Activated CD8-positive, alpha-beta memory T cell treated with anti-CD3 and anti-CD28 coated beads, Interleukin-2, amount 10 ng/mL, durations not matched to agents 7 days and 5 days (primary cell): ENCODE data around the gene SDHAF3. TPM values are rescaled to one million over a fixed set of nuclear protein-coding genes. Genes with fewer than 3 reads are reported as not detected.
"Not testable (repeated sequence)": the region's sequence is repeated elsewhere in the genome, so short reads cannot be mapped to it uniquely, and the experiment has no call there.

ENCODE experiments used
- ATAC-seq: fragments of 150-1000 bp; cut with Tn5 transposase; one replicate; pipeline ENCODE4 v1.10.0; 2021; ENCODE audit warnings: moderate library complexity
- CTCF ChIA-PET: fragments of 350-600 bp; sonication (Branson Sonifier 250); formaldehyde crosslinking; loops from one replicate; lab custom pipeline; 2021; ENCODE audit warnings: antibody characterized with exemption; lab: Charles Lee
- DNase-seq: peaks from one replicate; pipeline ENCODE4 v3.0.0-alpha.2; 2020
- H3K27ac Mint-ChIP-seq: one replicate; pipeline ENCODE4 v1.8.0; 2021; ENCODE audit warnings: mild to moderate bottlenecking, mixed read lengths
- H3K27me3 Mint-ChIP-seq: one replicate; pipeline ENCODE4 v1.8.0; 2021; ENCODE audit warnings: mixed read lengths
- H3K36me3 Mint-ChIP-seq: one replicate; pipeline ENCODE4 v1.8.0; 2021; ENCODE audit warnings: mild to moderate bottlenecking, mixed read lengths
- H3K4me1 Mint-ChIP-seq: one replicate; pipeline ENCODE4 v1.8.0; 2021; ENCODE audit warnings: mixed read lengths
- H3K4me3 Mint-ChIP-seq: one replicate; pipeline ENCODE4 v1.8.0; 2021; ENCODE audit warnings: mild to moderate bottlenecking, moderate library complexity, mixed read lengths
- H3K9me3 Mint-ChIP-seq: one replicate; pipeline ENCODE4 v1.8.0; 2022; ENCODE audit warnings: low read depth, mixed read lengths
- total RNA-seq, 2 experiments: library from RNA; stranded (reverse); gene quantifications; one replicate each; pipeline ENCODE4 v1.2.3, GENCODE V29; 2021

SDHAF3 gene
- total RNA-seq, 2 experiments from 2014 or later = 14.7 to 17.9 TPM

DNA sequence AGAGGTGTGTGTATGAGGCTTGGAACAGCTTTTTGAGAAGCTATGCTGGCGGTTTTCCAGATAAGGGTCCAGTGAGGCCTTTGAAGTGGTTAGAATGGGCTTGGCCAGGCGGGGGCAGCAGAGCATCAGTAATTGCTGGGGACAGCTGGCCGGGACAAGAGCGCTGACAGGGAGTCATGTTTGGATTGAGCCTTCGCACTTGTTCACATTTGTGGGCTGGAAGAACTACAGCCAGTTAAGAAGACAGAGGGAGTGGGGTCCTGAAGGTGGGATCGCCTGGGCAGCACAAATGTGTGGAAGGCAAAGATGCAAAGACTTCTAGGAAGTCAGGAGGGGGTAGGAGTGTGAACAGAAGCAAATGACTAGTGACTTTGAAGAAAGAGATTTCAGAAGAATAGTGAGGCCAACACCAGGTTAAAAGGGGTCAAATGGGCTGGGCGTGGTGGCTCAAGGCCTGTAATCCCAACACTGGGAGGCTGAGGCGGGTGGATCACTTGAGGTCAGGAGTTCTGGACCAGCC lies 12.7 kb upstream of the SDHAF3 start:
- DNase-seq = peak; percentile 77
- CTCF ChIA-PET = interaction anchor here (0.6 to 3.2 kb wide), 10 partner anchors 10 to 909 kb away, joined by 3 to 18 read pairs (median 4); partner anchors contain the start of gene SDHAF3
- no peaks in the 10 kb centered on the region for H3K4me1 Mint-ChIP-seq
- H3K4me3 Mint-ChIP-seq = no peak overlapping the region
- peak; percentile 74 for ATAC-seq
- no peaks in the 10 kb centered on the region for H3K9me3 Mint-ChIP-seq
- no peaks in the 10 kb centered on the region for H3K36me3 Mint-ChIP-seq
- H3K27ac Mint-ChIP-seq = no peak overlapping the region
- peaks cover 26% of the 10 kb centered on the region for H3K27me3 Mint-ChIP-seq

DNA sequence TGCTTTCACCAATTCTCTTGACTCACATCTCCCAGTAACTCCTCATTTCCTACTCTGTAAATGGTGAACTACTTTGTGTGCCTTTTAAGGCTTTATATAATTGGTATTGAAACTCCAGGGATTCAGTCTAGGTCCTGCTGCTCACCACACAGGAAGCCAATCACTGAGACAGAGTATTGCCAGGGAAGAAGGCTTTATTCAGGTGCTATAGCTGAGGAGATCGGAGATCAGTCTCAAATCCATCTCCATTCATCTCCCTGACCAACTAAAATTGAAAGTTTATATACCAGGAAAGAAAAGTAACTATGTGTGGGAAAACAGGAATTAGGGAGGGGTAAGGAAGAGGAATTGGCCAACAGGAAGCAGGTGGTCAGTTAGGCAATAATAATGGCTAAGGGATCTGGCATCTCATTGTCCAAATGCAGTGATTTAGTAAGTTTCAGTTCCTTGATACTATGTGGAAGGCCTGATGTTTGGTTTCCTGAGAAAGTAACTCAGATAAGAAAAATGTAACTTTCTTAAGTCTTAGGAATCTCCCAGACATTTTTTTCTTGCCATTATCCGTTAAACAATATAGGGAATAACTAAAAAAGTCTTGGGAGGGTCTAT lies 10.2 kb upstream of the SDHAF3 start:
- CTCF ChIA-PET = interaction anchor here (3.2 kb wide), 1 partner anchor 728 kb away, joined by 18 read pairs; no protein-coding TSS in a partner anchor
- no peaks in the 10 kb centered on the region for H3K36me3 Mint-ChIP-seq
- H3K4me1 Mint-ChIP-seq = no peaks in the 10 kb centered on the region
- H3K27me3 Mint-ChIP-seq = peaks cover 9% of the 10 kb centered on the region
- H3K4me3 Mint-ChIP-seq = no peak overlapping the region
- DNase-seq = no peak
- no peak for ATAC-seq
- no peak overlapping the region for H3K27ac Mint-ChIP-seq
- no peaks in the 10 kb centered on the region for H3K9me3 Mint-ChIP-seq

- DNase-seq = no peak
- Mint-ChIP-seq H3K27ac (peak overlapping the region; percentile 93), H3K27me3 (no peaks in the 10 kb centered on the region), H3K4me1 (peaks cover 27% of the 10 kb centered on the region), H3K9me3 (peaks cover 3% of the 10 kb centered on the region), H3K36me3 (peaks cover 16% of the 10 kb centered on the region), H3K4me3 (peak overlapping the region; percentile 28)
- ATAC-seq = no peak
- CTCF ChIA-PET = interaction anchor here (1.0 to 3.7 kb wide), 6 partner anchors 12 to 756 kb away, joined by 3 to 15 read pairs (median 6); partner anchors contain the start of gene ASNS
Observed at GRCh38 chr7:97116308-97116707, 1.2 kb upstream of the SDHAF3 start.

GRCh38 chr7:97117035-97117371 lies 495 bp upstream of the SDHAF3 start:
- CTCF ChIA-PET = interaction anchor here (0.7 to 3.7 kb wide), 8 partner anchors 12 to 1051 kb away, joined by 3 to 15 read pairs (median 4); partner anchors contain the start of gene ASNS
- Mint-ChIP-seq H3K4me3 (peak overlapping the region; percentile 92), H3K36me3 (peaks cover 20% of the 10 kb centered on the region), H3K4me1 (peaks cover 28% of the 10 kb centered on the region), H3K9me3 (peaks cover 4% of the 10 kb centered on the region), H3K27ac (peak overlapping the region; percentile 93), H3K27me3 (no peaks in the 10 kb centered on the region)
- ATAC-seq (peak; percentile 1), DNase-seq (no peak)

DNA sequence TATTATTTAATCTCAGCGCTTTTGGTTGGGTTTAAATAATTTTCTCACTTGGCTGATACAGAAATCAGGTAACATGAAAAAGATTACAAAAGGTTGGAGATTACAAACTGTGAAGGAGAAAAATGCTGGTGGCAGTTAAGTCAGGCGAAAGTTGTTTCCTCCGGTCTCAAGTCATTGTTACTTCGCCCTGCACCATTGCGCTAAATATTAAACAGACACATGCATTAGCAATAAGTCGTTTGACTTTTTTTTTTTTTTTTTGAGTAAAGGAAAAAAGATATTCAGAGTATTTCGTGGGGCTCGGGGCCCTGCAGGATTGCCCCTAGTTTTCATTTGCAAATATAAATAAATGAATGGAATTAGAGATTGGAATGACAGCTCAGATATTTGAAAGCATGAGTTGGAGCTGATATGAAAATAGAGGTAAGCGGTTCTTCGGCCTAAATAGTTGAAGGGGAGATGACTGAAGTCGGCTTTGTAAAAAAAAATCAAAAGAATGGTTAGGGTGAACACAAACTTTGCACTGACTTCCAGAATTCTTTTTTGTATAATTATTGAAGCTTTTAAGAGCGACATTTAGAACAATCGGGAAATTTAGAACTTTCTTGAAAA lies 914 bp downstream of the SDHAF3 start:
- Mint-ChIP-seq H3K27ac (peak overlapping the region; percentile 93), H3K4me1 (peaks cover 28% of the 10 kb centered on the region), H3K4me3 (peak overlapping the region; percentile 92), H3K27me3 (no peaks in the 10 kb centered on the region), H3K36me3 (peaks cover 27% of the 10 kb centered on the region), H3K9me3 (peaks cover 4% of the 10 kb centered on the region)
- DNase-seq (no peak), ATAC-seq (no peak)
- CTCF ChIA-PET = interaction anchor here (0.7 to 3.7 kb wide), 3 partner anchors 14 to 61 kb away, joined by 3 to 15 read pairs (median 10); no protein-coding TSS in a partner anchor

- Mint-ChIP-seq H3K9me3 (peaks cover 7% of the 10 kb centered on the region), H3K36me3 (peaks cover 37% of the 10 kb centered on the region), H3K4me1 (peaks cover 28% of the 10 kb centered on the region), H3K4me3 (no peak overlapping the region), H3K27me3 (no peaks in the 10 kb centered on the region), H3K27ac (no peak overlapping the region)
- ATAC-seq = no peak
- CTCF ChIA-PET = no interaction called here
- no peak for DNase-seq
Observed at GRCh38 chr7:97119747-97120146, 2.2 kb downstream of the SDHAF3 start.

GRCh38 chr7:97120713-97121457 lies 3.4 kb downstream of the SDHAF3 start:
- H3K36me3 Mint-ChIP-seq = peaks cover 43% of the 10 kb centered on the region
- H3K4me3 Mint-ChIP-seq = no peak overlapping the region
- no peak for ATAC-seq
- CTCF ChIA-PET = interaction anchor here (1.0 kb wide), 1 partner anchor 22 kb away, joined by 3 read pairs; no protein-coding TSS in a partner anchor
- H3K4me1 Mint-ChIP-seq = peaks cover 28% of the 10 kb centered on the region
- peak overlapping the region; percentile 16 for H3K27ac Mint-ChIP-seq
- peaks cover 12% of the 10 kb centered on the region for H3K9me3 Mint-ChIP-seq
- no peak for DNase-seq
- H3K27me3 Mint-ChIP-seq = no peaks in the 10 kb centered on the region

DNA sequence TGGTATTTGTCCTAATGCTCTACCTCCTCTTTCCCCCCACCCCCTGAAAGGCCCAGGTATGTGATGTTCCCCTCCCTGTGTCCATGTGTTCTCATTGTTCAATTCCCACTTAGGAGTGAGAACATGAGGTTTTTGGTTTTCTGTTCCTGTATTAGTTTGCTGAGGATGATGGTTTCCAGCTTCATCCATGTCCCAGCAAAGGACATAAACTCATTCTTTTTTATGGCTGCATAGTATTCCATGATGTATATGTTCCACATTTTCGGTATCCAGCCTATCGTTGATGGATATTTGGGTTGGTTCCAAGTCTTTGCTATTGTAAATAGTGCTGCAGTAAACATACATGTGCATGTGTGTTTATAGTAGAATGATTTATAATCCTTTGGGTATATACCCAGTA lies 5.6 kb downstream of the SDHAF3 start:
- H3K4me1 Mint-ChIP-seq = peaks cover 19% of the 10 kb centered on the region
- ATAC-seq, DNase-seq, H3K4me3 Mint-ChIP-seq, CTCF ChIA-PET, H3K27ac Mint-ChIP-seq, H3K27me3 Mint-ChIP-seq: not testable (repeated sequence)
- peaks cover 12% of the 10 kb centered on the region for H3K9me3 Mint-ChIP-seq
- H3K36me3 Mint-ChIP-seq = peaks cover 43% of the 10 kb centered on the region

- Mint-ChIP-seq H3K4me3 (no peak overlapping the region), H3K27me3 (no peaks in the 10 kb centered on the region), H3K36me3 (peaks cover 33% of the 10 kb centered on the region), H3K27ac (no peak overlapping the region), H3K9me3 (peaks cover 10% of the 10 kb centered on the region), H3K4me1 (peaks cover 2% of the 10 kb centered on the region)
- no peak for ATAC-seq
- CTCF ChIA-PET = interaction anchor here (0.9 kb wide), 1 partner anchor 8 kb away, joined by 3 read pairs; no protein-coding TSS in a partner anchor
- no peak for DNase-seq
Observed at GRCh38 chr7:97126483-97127171, 9.1 kb downstream of the SDHAF3 start.

DNA sequence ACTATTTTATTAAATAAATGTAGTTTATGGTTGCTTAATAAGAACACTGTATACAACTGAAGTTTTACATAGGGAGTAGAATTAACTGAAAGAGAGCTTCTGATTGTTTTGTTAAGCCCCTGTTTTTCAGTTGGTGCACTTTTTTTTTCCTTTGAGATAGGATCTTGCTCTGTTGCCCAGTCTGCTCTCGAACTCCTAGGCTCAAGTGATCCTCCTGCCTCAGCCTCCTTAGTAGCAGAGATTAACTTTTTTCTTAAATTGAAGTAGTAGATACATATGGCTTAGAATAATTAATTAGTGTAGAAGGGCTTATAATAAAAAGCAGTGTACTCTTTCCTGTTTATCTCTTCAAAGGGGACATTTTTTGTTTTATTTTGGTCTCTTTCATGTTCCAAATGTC lies 11.2 kb downstream of the SDHAF3 start:
- ATAC-seq (no peak), DNase-seq (no peak)
- peaks cover 23% of the 10 kb centered on the region for H3K36me3 Mint-ChIP-seq
- H3K9me3 Mint-ChIP-seq = peaks cover 10% of the 10 kb centered on the region
- no peak overlapping the region for H3K27ac Mint-ChIP-seq
- no peak overlapping the region for H3K4me3 Mint-ChIP-seq
- CTCF ChIA-PET = no interaction called here
- H3K27me3 Mint-ChIP-seq = no peaks in the 10 kb centered on the region
- peaks cover 2% of the 10 kb centered on the region for H3K4me1 Mint-ChIP-seq

DNA sequence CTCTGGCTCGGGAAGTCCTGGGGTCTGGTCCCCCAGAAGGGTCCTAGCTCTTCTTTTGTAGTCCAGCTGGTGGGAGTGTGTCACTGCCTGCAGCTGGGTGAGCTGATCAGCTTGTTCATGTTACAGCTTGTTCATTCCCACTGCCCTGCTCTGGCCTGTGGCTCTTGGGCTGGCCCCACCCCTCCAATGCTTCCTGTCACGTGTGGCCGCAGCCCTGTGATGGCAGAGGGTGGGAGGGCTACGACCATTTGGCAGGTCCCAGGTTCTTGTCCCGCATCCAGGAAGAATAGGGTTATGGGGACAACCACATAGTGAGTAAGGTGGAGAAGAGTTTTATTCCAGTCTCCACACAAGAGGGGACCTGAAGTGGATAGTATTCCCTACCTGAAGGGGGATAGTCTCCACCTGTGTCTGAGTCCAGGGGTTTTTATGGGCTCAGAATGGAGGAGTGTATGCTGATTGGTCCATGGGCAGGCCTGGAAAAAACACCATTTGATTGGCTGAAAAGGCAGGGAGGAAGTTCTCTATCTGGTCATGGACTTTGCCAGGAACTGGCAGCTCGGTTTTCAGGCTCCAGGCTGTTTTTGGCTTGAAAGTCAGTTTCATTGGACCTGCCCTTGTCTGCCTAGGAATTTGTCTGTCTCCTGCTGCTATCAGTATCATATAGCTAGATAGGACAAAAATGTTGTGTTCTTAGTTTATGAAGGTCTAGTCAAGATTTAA lies 13.1 kb downstream of the SDHAF3 start:
- CTCF ChIA-PET = no interaction called here
- no peak for ATAC-seq

DNA sequence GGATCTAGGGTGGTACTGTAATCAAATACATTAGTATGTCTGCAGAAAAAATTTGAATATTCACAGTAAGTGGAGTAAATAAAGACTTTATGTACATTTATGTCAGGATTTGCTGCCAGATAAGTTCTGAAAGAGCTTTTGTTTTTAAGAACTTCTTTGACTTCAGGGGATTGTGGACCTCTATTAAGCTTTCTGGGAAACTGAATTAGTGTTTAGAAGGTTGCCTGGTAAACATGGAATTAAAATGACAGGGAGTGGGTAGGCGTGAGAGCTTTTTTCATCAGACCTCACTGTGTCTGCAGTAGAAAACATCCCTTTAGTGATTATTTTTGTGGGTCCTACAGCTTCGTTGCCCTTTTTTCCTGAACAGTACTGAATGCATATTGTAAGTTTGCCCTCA lies 15.7 kb downstream of the SDHAF3 start:
- H3K4me1 Mint-ChIP-seq = peaks cover 2% of the 10 kb centered on the region
- DNase-seq = no peak
- ATAC-seq = no peak
- H3K4me3 Mint-ChIP-seq = no peak overlapping the region
- peaks cover 5% of the 10 kb centered on the region for H3K9me3 Mint-ChIP-seq
- no peak overlapping the region for H3K27ac Mint-ChIP-seq
- CTCF ChIA-PET = interaction anchor here (1.0 to 1.5 kb wide), 2 partner anchors 46 to 48 kb away, joined by 3 read pairs; no protein-coding TSS in a partner anchor
- H3K27me3 Mint-ChIP-seq = no peaks in the 10 kb centered on the region
- peaks cover 12% of the 10 kb centered on the region for H3K36me3 Mint-ChIP-seq

More for the DNA sequence above, 13.1 kb downstream of the SDHAF3 start:
- Mint-ChIP-seq H3K36me3 (peaks cover 12% of the 10 kb centered on the region), H3K27ac (no peak overlapping the region), H3K9me3 (peaks cover 2% of the 10 kb centered on the region), H3K27me3 (no peaks in the 10 kb centered on the region), H3K4me1 (peaks cover 2% of the 10 kb centered on the region), H3K4me3 (no peak overlapping the region)
- DNase-seq = no peak
